Muscle of arm (tissue), 14 donors: ENCODE results near the gene PPP3CA. TPM values are rescaled to one million over a fixed set of nuclear protein-coding genes. Genes with fewer than 3 reads are reported as not detected.
A peak's percentile ranks its signal among the peaks of the same experiment; 100 is the strongest.

Experiments used
- DNase-seq: peaks from one replicate; pipeline ENCODE4 v3.0.0-alpha.2; 2013
- long read RNA-seq, 11 donors: transcript quantifications; one replicate each; lab custom pipeline, GENCODE V29; 2026
- polyA plus RNA-seq, 12 donors: library from polyadenylated mRNA; unstranded; fragments of 120-200 nt; gene quantifications; one replicate each; pipeline ENCODE4 v1.2.1, GENCODE V29; 2013; ENCODE audit not compliant: insufficient read length in 12 of 12

Gene PPP3CA
- polyA plus RNA-seq = 1,000 to 10,000 TPM in 1 of 12 donors, 10 to 100 TPM in 11; 27.4 to 1,285 (median 33.7) TPM
- long read RNA-seq, donor 1, partial matches to known transcripts = 80 of 82 reads
- long read RNA-seq, donor 1, other reads (novel, unspliced or antisense) = 0 of 82 reads
- long read RNA-seq, donor 2, partial matches to known transcripts = 0 of 4 reads
- long read RNA-seq, donor 2, other reads (novel, unspliced or antisense) = 0 of 4 reads
- long read RNA-seq, donor 3, partial matches to known transcripts = 0 of 3 reads
- long read RNA-seq, donor 3, other reads (novel, unspliced or antisense) = 0 of 3 reads
- long read RNA-seq, donor 4, partial matches to known transcripts = 0 of 1 reads
- long read RNA-seq, donor 4, other reads (novel, unspliced or antisense) = 0 of 1 reads
- long read RNA-seq, donor 5, full-length matches to known transcripts = 7 of 154 reads
- long read RNA-seq, donor 5, partial matches to known transcripts = 147 of 154 reads
- long read RNA-seq, donor 5, other reads (novel, unspliced or antisense) = 0 of 154 reads
- long read RNA-seq, donor 6 = 0 reads
- long read RNA-seq, donor 7, partial matches to known transcripts = 0 of 2 reads
- long read RNA-seq, donor 7, other reads (novel, unspliced or antisense) = 0 of 2 reads
- long read RNA-seq, donor 8, full-length matches to known transcripts = 11 of 79 reads
- long read RNA-seq, donor 8, partial matches to known transcripts = 68 of 79 reads
- long read RNA-seq, donor 8, other reads (novel, unspliced or antisense) = 0 of 79 reads
- long read RNA-seq, donor 9, partial matches to known transcripts = 0 of 4 reads
- long read RNA-seq, donor 9, other reads (novel, unspliced or antisense) = 0 of 4 reads
- long read RNA-seq, donor 10, partial matches to known transcripts = 0 of 7 reads
- long read RNA-seq, donor 10, other reads (novel, unspliced or antisense) = 6 of 7 reads
- long read RNA-seq, donor 11, full-length matches to known transcripts = 2 of 44 reads
- long read RNA-seq, donor 11, partial matches to known transcripts = 42 of 44 reads
- long read RNA-seq, donor 11, other reads (novel, unspliced or antisense) = 0 of 44 reads

DNA sequence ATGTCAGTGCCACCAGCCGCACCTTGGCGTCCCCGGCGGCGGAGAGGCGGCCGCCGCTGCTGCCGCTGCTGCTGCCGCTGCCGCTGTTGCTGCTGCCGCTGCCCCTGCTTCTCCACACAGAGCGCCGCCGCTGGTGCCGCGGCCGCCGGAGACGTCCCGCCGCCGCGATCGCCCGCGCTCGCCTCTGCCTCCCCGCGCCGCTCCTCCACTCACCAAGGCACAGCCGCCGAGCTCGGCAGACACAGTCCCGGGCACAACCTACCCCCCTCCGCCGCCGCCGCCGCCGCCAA lies at the start of gene PPP3CA:
Gene PPP3CA, minus strand, starts transcription at position 260 of the 290 bp plus-strand sequence.
- no peak for DNase-seq

DNA sequence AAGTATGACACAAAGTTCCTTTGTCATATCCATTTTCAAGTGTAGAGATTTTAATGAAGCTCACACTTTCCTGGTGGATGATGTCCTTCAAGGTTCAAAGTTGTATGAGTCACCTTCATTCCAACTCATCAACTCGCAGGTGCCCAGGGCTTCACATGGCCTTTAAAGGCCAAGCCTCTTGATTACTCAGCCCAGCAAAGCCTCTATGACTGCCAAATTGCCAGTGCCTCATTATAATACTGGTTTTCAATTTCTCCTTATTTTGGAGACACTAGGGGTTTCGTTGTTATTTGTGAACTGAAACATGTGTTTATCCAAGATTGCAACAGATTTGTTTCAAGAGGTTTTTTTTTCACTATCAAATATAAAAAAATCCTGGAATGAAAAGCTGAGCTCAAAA lies 45.9 kb upstream of the PPP3CA start:
- DNase-seq = no peak

DNA sequence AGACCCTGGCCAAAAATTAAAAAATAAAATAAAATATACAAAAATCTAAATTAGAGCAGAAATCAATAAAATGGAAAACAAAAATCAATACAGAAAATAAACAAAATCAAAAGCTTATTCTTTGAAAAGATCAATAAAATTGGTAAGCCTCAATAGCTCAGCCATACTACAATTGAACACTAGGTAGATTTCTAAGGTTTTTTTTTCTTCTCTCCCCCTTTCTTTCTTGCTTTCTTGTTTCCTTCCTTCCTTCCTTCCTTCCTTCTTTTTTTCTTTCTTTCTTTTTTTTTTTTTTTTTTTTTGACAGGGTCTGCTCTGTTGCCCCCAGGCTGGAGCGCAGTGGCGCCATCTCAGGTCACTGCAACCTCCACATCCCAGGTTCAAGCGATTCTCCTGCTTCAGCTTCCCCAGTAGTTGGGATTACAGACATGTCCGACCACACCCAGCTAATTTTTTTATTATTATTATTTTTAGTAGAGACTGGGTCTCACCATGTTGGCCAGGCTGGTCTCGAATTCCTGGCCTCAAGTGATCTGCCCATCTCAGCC lies 23.4 kb upstream of the PPP3CA start:
- DNase-seq = no peak

DNA sequence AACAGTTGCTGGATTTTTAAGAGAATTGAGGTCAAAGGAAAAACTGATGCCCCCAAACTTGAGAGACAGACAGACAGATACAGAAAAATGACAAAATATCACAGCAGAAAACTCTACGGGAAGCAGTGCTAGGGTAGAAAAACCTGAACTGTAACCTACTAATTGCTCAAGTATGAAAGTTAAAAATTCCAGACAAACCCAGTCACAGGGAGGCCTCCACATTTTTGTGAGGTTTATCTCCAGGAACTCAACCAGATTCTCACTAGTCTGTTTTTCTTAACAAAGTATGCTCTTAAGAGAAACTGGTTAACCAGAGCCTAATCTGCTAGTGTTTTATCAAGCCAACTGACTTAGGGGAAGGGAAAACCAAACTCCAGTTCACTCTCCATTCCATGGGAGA lies 19.9 kb upstream of the PPP3CA start:
- no peak for DNase-seq

DNA sequence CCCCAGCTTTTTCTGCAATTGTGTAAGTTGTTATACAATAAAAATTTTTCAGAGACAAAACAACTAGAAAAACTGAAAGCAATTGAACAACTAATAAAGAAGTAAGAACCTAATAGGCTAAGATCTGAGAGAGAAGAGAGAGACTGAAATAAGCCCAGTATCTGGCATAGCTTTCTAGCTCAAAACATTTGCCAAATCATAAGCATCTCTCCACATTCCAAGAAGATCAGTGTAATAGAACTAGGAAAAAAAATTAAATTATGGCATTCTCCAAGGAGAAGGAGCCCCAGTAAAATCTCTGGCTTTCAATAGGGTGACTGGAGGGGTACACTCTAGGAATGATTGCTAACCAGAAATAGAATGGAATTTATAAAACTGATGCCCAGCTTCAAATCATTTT lies 19.0 kb upstream of the PPP3CA start:
- no peak for DNase-seq

DNA sequence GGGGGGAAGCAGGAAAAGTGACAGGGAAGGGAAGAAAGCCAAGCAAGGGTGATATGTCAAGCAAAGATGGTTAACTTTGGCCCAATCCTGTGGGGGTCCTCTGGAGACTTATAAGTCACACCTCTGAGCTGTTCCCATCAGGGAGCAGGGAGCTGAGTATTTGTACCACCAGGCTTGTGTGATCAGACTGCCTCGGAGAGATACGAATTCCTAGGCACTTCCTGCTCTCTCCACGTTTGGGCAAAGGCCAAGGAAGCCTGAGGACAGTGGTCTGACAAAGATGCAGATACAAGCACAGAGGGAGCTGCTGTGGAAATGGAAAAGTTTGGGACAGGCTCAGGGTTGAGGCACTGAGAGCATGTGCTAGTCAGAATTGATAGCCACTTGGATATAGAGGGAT lies 10.4 kb upstream of the PPP3CA start:
- DNase-seq = no peak

DNA sequence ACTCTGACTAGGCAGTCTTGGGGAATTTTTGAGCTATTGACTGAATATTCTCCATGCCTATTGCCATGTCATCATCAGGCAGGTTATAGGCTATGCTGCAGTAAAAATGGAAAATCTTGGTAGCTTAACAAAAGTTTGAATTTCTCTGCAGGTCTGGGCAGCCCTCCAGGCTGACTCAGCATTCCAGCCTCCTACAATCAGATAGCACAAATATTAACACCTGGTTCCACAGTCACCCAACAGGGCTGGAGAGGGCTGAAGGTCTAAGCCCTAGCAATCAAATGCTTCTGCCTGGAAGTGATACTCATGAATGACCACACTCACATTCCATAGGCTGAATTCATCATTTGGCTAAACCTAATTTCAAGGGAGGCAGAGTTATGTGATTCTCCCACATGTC lies 9.6 kb upstream of the PPP3CA start:
- DNase-seq = no peak

DNA sequence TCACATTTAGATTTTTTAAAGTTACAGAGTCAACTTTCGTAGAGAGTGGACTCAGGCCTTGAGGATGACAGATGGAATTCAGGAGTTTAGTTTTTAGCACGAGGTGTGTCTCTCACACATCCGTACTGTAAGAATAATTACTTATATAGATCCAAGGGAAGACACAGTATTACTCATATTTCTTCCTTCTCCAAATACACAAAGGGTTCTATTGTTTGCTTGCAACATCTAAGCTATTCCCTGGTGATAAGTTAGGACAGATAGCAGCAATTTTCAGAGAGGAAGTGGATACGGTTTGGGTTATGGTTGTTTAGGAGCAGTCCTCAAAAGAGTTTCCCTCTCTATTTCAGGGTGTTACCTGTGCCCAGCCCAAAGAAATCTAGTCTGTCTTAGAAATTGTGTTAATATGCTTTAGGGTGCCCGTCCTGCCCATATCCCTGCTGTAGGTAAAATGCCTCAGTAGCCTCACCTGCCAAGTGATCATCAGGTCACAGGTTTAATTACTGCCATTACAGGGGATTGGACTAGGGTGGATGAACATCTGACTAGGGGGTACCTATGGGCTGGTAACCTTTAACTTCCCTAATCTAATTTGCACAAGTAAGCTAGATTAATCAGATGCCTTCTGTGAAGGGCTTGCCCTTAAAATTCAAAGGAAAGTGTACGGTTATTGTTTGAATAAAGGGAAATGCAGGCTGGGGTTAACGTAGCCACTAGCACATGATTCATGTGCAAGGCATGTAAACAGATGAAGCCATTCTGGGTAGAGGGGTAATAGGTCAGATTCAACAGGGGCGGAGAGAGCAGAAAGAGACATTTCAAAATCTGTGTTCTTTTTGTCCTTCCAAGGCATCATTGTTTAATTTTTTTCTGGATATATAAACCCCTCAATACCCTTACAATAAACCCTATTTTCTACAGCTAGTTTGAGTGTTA lies 8.7 kb upstream of the PPP3CA start:
- no peak for DNase-seq

DNA sequence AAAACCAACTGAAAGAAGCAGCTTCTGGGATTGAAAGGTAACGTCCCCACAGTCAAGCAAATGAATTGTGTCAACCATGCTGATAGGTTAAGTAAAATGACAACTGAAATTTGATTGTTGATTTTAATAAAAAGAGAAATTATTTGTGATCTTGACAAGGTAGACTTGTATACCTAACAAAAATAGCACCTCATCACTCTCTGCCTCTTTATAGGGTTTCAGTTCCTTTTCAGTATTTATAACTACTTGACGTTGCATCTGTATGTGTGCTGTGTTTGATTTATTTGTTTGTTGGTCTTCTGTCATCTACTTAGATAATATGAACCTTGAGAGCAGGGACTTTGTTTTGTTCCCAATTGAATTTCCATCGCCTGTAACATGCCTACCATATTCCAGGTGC lies 7.9 kb upstream of the PPP3CA start:
- DNase-seq = no peak

DNA sequence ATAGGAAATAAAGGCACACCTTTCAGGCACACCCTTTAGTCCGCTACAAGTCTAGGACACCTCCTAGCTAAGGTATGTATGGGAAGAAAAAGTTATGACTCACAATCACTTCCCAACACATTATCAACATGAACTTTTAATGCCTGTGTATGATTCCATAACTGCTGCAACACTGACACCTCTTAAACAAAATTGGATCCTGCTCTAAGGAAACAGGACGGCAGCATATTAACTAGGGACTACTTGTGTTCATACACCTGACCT lies 2.4 kb upstream of the PPP3CA start:
- DNase-seq = no peak

DNA sequence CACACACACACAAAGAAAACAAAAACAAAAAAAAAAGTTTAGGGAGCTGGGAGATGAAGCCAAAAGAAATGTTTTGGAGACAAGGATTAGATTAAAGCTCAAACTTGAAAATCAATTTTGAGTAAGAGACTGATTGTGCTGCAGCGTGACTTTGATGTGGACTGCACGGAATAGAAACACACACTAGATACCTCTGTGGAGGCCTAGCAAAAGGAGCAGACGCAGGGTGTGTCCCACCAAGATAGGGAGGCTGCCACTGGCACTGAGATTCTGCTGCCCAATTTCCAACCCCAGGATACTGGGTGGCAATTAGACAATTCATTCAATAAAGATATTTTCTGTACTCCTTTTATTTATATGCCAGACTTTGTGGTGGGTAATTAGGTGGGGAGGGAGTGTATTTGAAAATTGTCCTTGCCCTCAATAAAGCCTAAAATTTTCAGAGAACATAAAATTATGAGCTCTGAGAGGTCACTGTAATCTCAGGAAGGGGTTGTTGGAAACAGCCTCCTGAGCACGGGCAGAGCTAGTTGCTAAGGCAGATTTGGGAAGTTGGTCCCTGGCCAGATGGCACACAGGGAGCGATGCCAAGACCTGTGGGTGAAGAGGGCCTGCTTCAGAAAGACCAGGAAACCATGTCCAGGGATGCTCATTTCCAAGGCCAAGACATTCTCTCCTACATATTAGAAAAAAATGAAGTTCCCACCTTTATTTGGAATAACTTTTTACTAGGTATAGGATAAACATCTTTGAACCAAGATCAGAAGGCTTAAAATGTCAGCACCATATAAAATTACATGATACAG lies 1.9 kb upstream of the PPP3CA start:
- DNase-seq = peak; percentile 38

DNA sequence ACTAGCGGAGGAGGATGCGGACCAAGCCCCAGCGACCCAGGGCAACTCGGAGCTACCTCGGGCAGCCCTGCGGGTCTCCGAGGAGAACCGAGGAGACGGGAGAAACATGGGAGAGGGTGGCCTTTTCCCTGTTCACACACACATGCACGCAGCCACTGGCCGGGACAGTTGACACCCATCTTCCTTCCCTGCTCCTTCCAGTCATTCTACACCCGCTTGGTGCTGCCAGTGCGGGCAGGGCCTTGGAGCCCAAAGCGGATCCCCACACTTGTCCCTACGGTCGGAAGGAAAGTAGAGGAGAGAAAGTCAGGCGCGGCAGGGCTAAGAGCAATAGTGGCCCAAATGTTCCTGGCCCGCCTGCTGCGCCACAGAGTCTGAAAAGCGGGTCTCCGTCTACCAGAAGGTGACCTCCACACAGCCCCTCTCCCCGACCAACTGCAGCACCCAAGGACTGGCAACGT lies 1.1 kb upstream of the PPP3CA start:
- DNase-seq = peak; percentile 25

DNA sequence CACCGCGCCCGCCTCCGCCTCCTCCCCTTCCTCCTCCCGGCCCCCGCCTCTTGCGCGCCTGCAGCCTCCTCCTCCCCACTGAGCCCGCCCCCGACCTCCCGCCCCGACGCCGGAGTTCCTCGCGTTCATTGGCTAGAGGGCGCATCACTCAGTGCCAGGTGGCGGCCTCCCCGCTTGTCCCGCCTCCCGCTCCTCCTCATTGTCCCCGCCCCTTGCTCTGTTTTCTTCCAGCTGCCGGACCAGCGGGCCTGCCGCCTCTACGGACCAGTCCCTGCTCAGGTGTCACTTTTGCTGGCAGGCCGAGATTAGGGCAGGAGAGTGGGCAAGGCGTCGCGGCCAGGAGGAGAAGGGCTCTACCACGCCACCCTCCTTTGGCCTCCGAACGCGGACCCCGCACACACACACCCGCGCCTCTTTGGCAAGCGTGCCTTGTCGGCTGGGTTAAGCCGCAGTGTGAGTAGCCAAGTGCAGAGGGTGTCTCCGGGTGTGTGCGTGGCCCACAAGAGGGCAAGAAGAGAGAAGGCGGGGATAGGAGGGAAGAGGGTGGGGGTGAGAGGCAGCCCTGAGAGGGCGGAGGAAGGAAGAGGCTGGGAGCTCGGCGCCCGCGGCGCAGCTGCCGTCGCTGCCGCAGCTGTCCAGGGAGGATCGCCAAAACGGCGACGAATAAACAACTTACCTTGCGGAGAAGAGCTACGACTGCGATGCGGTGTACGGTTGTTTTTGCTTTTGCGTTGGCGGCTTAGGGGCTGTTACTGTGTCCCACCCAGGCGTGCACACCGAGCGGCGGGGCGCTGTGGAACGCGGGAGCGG lies 436 bp upstream of the PPP3CA start:
- peak; percentile 98 for DNase-seq

DNA sequence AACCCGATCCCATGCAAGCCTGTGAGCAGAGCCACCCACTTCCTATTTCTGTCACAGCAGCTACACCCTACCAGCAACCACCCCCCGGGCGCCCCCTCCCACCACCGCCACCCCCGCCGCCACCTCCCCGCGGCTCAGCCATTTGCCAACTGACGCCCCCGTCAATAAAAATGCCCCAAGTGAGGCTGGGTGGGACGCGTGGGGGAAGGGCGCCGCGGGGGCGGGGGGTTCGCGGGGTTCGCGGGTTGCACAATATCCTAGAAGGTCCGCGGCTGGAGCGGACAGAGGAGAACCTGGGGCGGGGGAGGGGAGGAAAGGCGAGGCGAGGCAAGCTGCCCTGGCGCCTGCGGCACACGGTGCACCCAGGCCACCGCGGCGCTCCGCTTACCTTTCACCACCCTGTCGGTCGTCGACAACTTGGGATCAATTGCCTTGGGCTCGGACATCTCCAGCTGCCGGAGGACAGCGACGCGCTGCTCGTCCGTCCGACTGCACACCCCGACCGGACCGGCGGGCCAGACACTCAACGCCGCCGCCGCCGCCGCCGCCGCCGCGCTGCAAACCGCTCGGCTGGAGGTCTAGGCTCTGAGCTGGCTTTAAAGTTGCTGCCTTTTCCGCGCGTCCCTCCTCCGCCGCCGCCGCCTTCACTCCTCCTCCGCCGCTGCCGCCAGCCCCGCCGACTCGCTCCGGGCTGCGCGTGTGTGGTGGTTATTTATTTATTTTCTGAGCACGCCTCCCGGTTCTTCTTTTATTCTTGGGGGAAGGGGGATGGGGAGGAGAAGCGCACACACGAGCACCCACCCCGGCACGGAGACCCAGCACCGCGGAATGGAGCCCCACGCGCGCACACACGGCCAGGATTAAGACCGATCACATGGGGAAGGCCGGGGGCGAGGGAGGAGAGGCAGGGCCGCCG lies 717 bp downstream of the PPP3CA start:
- peak; percentile 78 for DNase-seq

DNA sequence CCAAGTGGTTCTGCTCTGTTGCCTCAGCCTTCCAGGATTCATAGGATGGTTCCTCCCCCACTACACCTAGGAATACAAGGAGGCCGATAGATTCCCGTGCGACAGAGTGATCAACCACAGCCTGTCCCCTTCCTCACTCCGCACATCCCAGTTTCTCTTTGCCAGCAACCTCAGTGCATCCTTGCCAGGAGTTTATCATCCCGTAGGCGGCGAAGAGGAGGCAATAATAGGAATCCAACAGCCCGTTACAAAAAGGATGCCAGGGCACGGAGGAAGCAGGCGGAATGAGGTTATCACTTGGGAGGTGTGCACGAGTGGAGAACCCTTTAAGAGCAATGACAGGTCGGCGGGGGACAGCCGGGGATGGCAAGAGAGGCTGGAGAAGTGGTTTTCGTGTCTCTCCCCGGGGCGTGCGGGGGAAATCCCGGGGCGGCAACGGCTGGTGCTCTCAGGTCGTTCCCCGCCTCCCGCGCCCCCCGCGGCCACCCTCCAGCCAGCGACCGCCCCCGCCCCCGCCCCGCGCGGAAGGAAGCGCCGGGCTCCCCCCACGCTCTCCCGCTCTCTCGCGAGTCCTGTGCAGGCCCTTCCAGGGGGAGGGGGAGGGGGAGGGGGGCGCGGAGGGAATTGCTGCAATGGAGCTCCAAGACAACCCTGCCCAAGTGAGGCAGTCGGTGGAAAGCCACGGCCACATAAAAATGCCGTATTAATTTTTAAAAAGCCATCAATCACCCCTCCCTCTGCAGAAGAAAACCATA lies 1.6 kb downstream of the PPP3CA start:
- peak; percentile 62 for DNase-seq

DNA sequence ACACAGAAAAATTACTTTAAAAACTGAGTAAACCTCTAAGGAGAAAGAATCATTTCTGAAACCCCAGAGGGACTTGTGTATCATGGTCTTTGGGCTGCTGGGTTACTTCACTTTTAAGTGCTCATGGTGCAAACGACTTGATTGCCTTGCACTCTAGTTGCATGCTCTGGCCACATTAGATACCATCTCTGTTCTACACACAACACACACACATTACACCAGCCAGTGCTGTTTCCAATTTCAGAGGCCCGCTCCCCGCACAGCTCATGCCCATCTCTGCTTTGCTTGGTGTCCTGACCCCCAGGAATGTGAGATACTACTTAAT lies 2.1 kb downstream of the PPP3CA start:
- no peak for DNase-seq

DNA sequence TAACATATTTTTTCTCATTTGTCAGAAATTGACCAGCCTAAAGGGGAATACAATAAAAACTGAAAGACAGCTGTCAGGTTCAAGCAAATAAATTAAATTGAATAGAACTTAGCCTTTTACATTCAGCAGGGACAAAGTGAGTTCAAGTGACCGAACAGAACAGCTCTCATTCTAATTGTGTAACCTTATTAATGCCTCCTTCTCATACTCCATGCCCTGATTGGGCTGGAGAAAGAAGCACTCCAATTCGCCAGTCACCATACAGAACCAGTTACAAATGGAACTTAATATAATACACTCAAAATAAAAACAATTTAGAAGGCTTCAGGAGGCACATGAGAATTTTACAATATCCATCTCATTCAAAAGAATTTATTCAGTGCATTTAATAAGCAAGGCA lies 8.0 kb downstream of the PPP3CA start:
- no peak for DNase-seq

DNA sequence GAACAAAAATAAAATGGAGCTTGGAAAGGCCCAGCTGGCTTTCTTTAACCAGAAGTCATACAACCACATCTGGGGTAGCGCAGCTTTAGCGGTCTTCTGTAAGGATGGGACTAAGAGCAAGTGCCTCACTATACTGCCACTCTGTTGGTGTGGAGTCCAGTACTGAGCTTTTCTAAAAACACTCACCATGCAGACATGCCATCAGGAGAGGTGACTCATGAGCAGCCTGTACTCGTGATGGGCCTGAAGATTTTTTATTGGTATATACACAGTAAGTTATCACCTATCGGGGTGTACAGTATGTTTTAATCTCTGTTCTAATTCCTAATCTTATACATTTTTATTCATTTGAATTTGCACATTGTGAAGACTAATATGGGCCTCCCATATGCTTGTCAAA lies 9.6 kb downstream of the PPP3CA start:
- DNase-seq = no peak
